ENCODE results near the gene CFAP97D1.

Gene CFAP97D1

DNA sequence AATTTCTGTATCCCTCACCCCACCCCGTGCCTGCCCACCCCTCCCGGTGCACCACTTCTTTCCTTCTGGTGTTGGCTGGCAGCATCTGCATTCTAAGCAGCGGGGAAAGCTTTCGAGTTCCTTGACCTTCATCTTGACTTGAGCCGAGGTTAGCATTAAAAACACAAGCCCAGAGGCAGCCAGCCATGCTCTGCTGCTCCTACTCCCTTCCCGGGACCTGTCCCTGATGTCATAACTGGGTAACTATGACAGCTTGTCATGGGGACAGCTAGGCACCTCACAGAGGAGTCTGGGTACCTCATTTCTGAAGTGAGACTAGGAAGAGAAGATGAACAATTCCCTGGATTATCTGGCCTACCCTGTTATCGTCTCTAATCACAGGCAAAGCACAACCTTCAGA lies at the start of gene CFAP97D1:
Gene CFAP97D1, plus strand, starts transcription at position 301 of the 400 bp plus-strand sequence. Its CDS starts 28 bp downstream, at position 329.
- DNase-seq: no peak

DNA sequence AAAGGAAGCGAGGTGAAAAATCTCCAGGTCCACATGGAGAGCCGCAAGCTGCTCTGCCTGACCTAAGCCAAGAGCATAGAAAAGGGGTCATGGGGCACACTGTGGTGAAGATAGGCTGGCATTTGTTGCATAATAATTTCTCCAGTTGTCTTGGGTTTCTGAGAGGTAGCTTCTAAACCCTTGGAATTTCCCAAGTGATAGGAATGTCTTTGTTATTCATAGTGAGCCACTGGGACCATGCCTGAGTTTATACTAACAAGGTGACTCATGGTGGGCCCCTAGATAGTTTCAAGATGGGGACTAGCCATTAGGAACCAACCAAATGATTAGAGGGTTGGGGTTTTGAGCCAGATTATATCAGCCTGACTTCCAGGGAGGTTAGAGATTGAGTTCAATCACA lies 47.3 kb upstream of the CFAP97D1 start:
- no peak for DNase-seq

DNA sequence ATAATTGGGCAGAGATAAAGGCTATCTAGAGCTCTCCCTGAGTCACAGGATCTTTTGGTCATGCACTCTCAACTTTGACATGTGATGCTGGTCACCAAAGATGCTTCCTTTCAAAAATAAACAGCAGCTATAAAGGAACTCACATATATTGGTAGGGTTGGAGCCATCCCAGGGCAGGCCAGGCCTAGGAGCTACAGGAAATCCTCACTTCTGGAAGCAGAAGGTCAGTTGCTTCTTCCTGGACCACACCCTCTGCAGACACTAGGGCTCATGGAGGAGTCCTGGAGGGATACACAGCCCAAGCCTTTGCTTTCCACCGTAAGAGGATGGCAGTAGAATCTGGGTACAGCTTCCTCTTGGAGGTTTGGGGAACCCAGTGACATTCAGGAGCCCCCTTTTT lies 46.3 kb upstream of the CFAP97D1 start:
- no peak for DNase-seq

DNA sequence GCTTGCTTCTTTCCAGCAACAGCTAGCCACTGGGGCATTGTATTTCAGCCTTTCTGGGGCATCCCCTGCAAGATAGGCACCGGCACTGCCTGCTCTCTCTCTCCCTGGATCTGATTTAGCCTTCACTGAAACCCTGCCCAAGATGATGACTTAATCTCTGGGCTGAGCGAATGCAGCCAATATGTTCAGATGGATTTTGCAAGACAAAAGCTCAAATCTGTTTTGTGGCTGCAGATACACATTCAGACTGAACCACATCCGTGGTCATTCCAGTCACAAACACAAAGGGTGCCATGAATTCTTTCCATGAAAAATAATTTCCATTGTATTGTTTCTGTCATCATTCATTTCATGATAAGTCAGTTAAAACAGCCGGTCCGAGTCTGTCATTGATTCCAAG lies 45.9 kb upstream of the CFAP97D1 start:
- DNase-seq: no peak

DNA sequence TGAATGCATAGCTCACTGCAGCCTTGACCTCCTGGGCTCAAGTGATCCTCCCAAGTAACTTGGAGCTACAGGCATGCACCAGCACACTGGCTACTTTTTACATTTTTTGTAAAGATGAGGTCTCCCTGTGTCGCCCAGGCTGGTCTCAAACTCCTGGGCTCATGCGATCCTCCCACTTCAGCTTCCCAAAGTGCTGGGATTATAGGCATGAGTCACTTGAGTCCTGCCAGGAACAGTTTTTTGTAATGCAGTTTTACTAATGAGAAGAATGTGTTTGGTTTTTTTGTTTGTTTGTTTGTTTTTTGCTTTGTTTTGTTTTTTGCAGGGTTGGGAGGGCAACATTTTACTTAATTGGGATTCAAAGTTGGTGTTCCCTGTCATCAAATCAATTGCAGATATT lies 43.8 kb upstream of the CFAP97D1 start:
- no peak for DNase-seq

DNA sequence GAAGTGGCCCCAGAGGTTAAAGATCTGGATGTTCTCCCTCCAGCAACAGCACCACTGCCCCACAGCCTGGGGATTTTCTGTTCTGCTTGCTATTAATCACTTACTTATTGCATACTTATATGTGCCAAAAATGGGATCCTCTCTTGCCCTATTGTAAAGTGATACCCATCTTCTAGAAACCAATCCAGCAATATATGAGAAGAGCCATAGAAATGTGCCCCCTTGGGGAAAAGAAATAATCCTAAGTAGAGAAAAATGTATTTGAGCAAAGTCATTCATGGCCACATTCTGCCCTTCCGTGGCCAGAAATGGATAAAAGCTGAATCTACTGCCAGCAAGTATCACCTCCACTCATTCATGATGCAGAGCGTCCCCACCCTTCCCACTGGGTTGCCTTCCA lies 42.5 kb upstream of the CFAP97D1 start:
- no peak for DNase-seq

DNA sequence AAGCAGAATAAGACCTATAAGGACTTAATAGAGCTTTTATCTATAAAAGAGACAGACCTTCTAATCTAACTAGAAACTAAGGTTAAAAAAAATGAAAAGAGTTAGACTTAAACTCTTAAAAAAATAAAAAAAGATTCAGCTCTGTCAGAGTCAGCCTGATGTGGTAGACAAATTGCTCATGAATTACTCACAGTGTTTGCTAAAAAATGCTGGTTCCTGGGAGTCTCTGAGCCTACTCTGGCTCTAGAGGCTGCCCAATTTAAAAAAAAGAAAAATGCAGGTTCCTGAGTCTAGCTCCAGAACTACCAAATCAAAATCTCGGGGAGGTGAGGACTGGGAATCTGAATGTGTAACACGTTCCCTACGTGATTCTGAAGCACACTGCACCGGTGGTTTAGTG lies 39.7 kb upstream of the CFAP97D1 start:
- DNase-seq: no peak

DNA sequence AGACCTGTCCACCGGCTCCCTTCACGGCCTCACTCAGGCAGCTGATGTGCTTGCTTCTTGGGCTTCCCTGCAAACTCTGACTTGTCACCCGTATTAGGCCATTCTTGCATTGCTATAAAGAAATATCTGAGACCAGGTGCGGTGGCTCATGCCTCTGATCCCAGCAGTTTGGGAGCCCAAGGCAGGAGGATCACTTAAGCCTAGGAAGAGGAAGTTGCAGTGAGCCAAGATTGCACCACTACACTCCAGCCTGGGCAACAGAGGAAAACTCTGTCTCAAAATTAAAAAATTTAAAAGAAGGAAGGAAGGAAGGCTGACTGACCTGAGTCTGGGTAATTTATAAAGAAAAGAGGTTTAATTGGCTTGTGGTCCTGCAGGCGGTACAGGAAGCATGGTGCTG lies 38.6 kb upstream of the CFAP97D1 start:
- DNase-seq: no peak

DNA sequence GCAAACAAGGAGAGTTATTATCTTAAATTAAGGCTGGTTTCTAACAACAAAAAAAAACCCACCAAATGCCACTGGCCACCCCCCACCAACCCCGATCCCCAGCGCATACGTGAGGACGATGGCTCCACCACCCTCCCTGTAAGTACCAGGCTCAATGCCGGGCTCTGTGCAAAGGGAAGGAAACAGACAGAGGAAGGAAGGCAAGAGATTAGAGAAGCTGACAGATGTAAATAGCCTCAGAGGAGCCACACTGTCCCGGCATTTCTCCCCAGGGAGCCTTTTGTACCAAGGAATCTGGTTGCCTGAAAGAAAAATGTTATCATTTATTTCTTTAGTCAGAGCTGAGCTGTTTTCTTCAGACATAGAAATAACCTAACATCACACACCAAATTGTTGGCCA lies 34.7 kb upstream of the CFAP97D1 start:
- DNase-seq: no peak

DNA sequence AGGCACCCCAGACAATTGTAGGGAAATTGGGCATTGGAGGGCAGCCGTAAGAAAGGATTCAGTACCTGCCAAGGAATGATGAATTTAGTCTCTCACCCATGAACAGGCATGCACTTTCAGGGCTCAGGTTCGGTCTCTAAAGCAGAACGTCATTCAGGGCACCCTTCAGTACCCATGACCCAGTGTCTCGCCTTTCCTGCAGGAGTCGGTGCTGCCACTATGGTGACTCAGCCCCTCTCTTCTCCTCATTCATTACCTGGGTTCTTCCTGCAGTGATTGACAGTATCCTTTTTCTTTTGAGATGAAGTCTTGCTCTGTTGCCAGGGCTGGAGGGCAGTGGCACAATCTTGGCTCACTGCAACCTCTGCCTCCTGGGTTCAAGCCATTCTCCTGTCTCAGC lies 30.1 kb upstream of the CFAP97D1 start:
- no peak for DNase-seq

DNA sequence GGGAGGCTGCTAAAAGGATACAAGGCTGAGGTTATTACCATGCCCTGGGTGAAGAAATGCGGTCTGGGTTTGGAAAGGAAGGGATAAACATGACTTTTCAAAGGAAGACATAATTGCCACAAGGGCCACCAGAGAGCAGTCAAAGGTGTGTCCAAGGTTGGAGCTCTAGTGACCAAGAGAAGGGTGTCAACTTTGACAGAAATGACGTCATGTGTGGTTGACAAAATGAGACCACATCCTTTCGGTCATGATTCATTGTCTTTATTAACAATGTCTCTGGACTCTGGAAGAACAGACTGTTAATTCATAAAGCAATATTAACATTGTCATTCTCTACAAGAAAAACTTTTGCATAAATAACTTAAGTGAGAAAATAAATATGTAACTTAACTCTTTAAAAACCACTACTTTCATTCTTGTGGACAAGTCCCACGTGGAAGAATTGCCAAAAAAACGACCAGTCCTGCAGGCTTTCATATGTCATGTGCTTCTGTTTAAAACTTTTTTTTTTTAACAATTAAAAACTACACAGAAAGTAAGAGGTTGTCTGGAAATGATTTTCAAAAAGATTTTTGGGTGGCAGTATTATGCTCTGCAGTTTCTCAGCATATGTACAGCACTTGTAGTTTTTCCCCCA lies 26.6 kb upstream of the CFAP97D1 start:
- no peak for DNase-seq

DNA sequence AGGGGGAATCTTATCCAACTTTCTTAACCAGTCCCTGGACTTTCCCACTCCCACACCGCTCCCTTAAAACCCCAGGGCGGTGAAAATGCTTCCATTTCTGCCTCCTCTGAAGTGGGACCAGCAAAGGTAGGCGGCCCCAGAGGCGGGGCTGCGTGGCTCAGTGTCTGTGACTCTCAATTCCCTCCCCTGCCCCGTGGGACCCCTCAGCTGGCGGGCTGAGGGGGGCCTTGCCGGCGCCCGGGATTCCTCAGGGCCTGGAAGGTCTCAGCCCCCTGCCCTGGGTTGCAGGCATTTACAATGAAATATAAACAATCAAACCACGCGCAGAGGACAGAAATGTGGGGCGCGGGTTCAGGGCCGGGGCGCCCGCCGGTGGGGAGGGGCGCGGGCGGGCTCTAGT lies 25.3 kb upstream of the CFAP97D1 start:
- DNase-seq: no peak

DNA sequence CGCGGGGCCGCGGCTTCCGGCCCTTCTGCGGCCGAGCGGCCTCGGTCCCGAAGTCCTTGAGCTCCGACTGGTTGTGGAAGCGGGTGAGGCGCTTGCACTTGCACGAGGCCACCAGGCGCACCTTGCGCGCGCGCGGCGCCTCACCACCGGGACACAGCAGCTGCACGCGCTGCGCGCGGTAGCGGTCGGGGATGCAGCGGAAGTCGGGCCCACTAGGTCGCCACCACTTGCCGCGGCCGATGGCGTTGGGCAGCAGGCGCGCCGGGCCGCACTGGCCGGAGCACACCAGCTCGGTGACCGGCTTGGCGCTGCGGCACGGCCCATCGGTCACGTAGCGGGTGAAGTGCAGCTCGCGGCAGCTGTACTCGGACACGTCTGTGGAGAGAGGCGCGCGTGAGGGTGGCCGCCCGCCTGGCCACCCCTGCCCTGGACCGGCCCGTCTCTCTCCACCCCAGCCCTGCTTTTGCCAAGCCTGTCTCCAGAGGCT lies 24.8 kb upstream of the CFAP97D1 start:
- no peak for DNase-seq

DNA sequence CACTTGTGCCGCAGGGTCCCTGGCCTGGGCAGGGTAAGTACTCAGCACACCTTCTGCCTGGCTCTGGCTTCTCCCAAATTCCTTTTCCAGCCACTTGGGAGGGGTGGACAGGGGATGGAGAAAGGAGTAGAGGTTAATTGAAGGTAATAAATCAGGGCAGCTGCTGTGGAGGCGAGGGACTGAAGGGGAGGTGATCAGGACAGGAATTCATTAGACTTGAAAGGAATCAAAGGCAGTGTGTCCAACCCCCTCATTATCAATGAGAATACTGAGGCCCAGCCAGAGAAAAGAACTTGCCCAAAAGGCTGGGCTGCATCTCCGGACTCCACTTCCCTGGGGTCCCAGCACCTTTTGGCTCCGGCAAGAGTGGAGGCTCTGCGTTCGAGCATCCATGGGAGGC lies 24.0 kb upstream of the CFAP97D1 start:
- DNase-seq: no peak

DNA sequence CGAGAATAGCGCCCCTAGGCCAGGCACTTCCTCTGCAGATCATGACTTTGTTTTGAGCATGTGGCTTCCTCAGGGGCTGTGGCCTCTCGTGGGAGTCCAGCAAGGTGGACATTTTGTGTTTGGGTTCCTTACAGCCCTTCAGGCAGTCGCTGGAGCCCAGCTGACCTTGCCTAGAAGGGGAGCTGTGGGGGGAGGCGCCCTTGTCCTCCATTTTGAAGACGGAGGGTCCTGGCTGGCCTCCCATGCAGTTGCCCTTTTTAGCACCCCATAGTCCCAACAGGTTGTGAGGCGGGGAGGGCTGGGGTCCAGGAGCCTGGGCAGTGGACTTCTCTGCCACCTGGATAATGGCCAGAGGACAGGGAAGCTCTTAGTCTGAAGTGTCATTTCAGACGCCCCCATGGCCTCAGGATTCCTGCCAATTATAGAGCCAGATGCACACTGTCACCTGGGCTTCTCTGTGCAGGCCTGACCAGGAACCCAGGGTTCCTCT lies 23.0 kb upstream of the CFAP97D1 start:
- no peak for DNase-seq

DNA sequence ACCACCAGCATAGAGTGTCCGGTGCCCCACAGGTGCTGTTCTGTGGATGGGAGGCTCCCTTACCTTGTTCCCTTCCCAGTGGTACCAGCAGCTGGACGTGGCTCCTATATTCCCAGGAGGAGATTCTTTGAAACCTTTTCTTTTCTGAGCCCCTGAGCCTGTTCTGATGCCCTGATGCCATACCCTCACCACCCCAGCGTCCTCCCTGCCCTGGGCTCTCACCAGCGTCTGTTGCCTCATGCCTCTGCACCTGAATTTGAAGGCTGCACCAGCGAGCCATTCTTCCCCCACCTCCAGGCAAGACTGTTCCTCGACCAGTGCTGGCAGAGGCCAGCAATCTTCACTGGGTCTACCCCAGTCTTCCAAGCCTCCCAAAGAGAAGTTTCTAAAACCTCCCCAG lies 22.1 kb upstream of the CFAP97D1 start:
- no peak for DNase-seq

DNA sequence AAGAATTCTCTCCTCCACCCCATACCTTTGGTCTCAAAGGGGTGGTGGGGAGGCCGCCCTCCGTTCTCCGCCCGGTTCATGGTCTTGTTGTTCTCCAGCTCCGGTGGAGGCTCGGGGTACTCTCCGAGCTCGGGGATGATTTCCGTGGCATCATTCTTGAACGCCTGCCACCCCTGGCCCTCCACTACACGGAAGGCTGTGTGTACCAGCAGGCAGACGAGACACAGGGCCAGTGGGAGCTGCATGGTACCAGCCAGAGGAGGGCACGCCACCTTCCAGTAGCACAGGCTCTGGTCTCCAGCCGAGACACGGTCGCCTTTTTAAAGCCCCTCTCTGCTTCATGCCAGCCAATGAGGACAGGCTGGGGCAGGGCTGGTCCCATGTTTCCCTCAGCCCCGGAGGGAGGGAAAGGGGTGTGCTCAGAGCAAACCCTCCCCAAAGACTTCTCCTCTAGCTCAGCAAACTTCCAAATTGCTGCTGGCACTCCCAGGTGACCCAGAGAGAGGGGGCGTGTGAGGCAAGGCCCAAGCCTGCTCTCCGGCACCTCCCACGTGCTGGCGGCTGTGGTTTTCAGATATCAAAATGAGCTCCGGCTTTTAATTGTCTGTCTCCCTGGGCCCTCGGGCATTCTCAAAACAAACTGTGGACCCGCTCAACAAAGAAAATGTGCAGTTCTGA lies 21.6 kb upstream of the CFAP97D1 start, which contains the start of gene SOST:
Gene SOST, minus strand, starts transcription at position 295 of the 678 bp plus-strand sequence. Its CDS starts 50 bp downstream, at position 245.
- DNase-seq: no peak

DNA sequence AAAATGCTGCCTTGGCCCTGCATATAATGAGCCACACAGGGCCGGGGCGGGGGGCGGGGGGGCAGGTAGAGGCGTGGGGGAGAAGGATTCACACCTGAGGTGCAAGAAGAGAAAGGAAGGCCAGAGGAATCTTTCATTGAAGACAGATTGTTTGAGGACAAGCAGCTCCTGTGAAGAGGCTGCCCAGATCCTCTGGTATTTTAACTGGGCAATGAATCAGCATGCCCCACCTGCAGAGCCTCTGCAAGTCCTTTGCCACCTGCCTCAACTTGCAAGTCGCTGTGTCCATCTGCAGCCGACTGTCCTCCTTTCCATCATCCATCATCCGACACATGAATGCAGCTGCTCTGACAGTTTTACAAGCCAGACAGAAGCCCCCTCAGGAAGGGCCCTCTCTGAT lies 20.4 kb upstream of the CFAP97D1 start:
- DNase-seq: no peak

DNA sequence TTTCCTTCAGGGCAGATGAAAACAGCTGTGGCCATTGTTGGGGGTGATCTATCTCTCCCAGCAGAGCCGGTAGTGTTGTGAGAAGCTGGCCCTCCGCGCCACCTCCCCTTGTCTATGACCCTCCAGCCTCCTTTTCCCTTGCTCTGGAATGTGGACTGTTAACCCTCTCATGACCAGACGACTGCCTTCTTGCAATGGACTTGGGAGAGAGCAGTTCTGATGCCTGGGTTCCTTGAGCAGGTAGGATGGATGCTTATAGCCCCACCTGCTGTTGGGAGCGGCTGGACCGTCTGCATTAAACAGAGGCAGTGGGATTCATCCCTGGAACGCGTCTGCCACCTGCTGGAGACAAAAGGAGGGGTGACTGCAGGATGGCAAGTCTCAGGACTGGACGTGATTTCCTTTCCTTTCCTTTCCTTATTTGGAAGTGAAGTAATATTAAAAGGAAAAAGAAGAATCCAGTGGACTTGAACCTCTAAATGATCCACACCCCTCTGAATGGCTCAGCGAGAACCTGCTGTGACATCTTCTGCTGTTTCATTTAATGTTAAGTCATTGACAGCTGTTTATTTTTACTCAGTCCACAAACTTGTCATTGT lies 19.9 kb upstream of the CFAP97D1 start:
- peak; percentile 76 to 78 for DNase-seq

DNA sequence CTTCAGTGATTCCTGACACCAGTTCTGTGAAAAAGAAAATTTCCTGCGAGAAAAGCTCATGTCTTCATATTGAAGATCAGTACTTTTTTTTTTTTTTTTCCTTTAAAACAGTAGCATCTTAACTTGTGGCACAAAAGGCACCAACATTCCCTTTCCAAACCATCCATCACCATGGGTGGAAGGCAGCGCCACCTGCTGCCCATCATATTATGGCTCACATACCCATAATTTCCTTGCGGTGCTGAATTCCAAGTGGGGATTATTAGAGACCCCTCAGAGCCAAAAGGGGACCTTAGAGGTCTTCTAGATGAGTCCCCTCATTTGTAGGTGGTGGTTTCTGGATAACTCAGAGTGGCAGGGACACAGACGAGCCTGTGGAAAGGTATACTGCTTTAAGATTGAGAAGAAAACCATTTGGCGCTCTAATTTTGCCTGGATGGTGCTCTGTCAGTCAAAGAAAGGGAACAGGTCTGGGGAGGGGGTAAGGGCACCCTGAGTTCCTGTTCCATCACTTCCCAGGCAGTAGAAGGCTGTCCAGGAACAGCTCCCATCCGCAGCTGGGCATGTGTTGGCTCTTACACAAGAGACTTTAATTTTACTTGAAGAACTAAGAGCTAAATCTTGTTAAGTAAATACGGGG lies 13.7 kb upstream of the CFAP97D1 start:
- peak; percentile 17 to 45 for DNase-seq

DNA sequence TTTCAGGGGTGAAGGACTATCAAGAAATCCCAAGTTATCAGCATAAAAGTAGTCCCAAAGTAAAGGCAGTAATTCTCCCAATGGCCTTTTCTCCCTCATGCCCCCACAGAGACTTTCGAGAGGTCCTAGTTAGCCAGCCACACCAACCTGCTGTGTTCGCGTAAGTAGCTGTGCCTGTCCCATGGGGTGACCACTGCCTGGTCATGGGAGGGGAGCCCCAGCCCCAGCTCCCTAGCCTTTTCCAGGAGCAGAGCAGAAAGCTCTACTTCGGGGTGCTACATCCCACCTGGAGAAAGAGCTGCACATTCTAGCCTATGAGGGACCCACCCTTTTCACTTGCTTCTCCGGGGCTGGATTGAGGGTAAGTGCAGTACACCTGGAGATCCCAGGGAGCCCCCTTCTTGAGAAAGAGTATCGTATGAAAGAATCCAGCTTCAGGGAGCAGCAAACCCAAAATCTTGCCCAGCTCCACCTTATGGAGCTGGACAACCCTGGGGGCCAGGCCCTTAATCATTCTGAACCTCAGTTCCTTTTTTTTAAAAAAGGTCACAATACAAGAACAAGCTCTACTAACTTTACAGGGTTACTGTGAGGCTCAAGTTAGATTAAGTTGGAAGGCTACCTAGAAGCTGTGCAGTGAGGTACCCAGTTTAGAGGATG lies 13.1 kb upstream of the CFAP97D1 start:
- no peak for DNase-seq

DNA sequence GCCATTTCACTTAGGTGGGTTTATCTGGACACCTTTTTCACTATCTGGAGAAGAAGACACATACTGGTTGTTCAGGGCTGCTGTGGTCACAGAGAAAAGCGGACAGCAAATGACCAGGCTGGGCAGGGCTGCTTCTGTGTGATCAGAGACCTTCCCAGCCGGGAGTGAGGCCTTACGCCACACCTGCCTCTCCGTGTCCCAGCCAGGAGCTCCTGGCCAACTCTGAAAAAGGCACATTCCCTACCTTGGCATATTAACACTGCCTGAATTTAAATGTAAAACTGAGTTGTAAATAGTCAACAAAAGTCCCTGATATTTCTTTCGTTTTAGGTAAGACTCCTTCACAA lies 12.5 kb upstream of the CFAP97D1 start:
- DNase-seq: no peak

DNA sequence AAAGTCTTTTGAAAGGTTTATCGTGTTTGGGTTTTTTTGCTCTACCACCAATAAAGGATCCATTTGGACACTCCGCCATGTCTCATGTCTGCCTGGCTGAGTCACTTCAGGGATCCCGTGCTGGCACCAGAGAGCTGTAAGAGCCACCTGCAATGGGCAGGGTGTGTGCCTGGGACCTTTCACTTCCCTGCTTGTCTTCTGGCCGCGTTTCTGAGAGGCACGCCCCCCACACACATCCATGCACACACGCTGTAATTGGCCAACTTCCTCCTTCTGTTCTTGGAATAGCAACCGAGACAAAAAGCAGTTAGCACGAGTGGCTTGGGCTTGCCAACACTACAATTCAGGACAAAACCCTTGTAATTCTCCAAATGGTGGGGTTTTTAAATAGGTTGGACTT lies 11.9 kb upstream of the CFAP97D1 start:
- DNase-seq: no peak
